H1 (cell line): ENCODE data around the gene TXNRD2. TPM values are rescaled to one million over a fixed set of nuclear protein-coding genes. Genes with fewer than 3 reads are reported as not detected.

Source experiments
- E2F6 ChIP-seq: IDR thresholded peaks from 2 replicates; pipeline ENCODE4 v1.6.1; 2012; ENCODE audit warnings: inconsistent platforms
- EGR1 ChIP-seq: IDR thresholded peaks from 2 replicates; pipeline ENCODE4 v1.6.1; 2011; ENCODE audit warnings: low read depth, low read length, borderline replicate concordance
- EZH2 ChIP-seq: fragments of 200-600 bp; sonication (generic); IDR thresholded peaks from 2 replicates; pipeline ENCODE4 v1.7.1; 2012; ENCODE audit warnings: low read depth, mild to moderate bottlenecking, moderate library complexity, low read length, inconsistent platforms; ENCODE audit not compliant: severe bottlenecking
- FOSL1 ChIP-seq: IDR thresholded peaks from 2 replicates; pipeline ENCODE4 v1.6.1; 2011; ENCODE audit warnings: mild to moderate bottlenecking, low read depth, low read length, moderate library complexity; ENCODE audit not compliant: insufficient read depth
- MAX ChIP-seq: IDR thresholded peaks from 2 replicates; pipeline ENCODE4 v1.6.1; 2012; ENCODE audit warnings: inconsistent platforms
- RFX5 ChIP-seq: IDR thresholded peaks from 2 replicates; pipeline ENCODE4 v1.6.1; 2011; ENCODE audit warnings: low read depth, low read length, improper control_type of control experiment, borderline replicate concordance
- YY1 ChIP-seq: IDR thresholded peaks from 2 replicates; pipeline ENCODE4 v1.6.1; 2011; ENCODE audit warnings: low read depth, mild to moderate bottlenecking, low read length
- polyA plus RNA-seq, 7 experiments: library from polyadenylated mRNA; depleted of rRNA in 3 of 7; stranded (reverse) in 5 of 7; unstranded in 2 of 7; fragments of >200 nt in 5 of 7; fragments of 200-250 nt in 2 of 7; gene quantifications; 1 replicate in 5 of 7; 2 replicates in 1 of 7; 4 replicates in 1 of 7; pipeline versions ENCODE4 v1.2.1 to v1.2.3, GENCODE V29; 2011 to 2013; ENCODE audit warnings: missing spikeins in 2 of 7, mixed read lengths in 2 of 7
- total RNA-seq: library from RNA; stranded (reverse); fragmentation: NEBNext Ultra II Directional; extraction: Animal tissue kit (Norgen Biotek cat#: 25700); gene quantifications from 2 replicates; pipeline ENCODE4 v1.2.1, GENCODE V29; 2021

The TXNRD2 gene
- total and polyA plus RNA-seq, 2 of the 8 experiments (the other 6 are each of a cell fraction or from before 2014, with no cell fraction given) = 14.8 to 21.9 TPM

- no peak for TF ChIP-seq EZH2
- TF ChIP-seq EGR1 = no peak
- no peak for TF ChIP-seq MAX
- no peak for TF ChIP-seq E2F6
- TF ChIP-seq RFX5 = no peak
- TF ChIP-seq YY1 = no peak
- TF ChIP-seq FOSL1 = no peak
Measured at GRCh38 chr22:19970031-19970478, 28.4 kb upstream of the TXNRD2 start (continued).
